HL-60/S4 treated with retinoic acid at 250 ng/mL for 4 days and 3 days (cell line): ENCODE data around the gene ZFYVE19.

ENCODE experiments used
- in situ Hi-C: fragments of 300-500 bp; cut with MboI; formaldehyde crosslinking; loops from 2 replicates; pipeline ENCODE4 v1.7.0; 2022; ENCODE audit warnings: low sequenced_read_pairs

ZFYVE19 gene

GRCh38 chr15:40807028-40807887, at the start of gene ZFYVE19, which contains the start of gene DNAJC17:
TSS of gene ZFYVE19 (plus strand) at chr15:40807089. CDS start at chr15:40807590, 501 bp downstream.
TSS of gene DNAJC17 (minus strand) at chr15:40807473. CDS start at chr15:40807446, 27 bp downstream.
- in situ Hi-C loops, result no loop called here

- in situ Hi-C loops, result no loop called here
Observed at GRCh38 chr15:40759961-40760360, 46.9 kb upstream of the ZFYVE19 start.

- in situ Hi-C loops, result no loop called here
Observed at GRCh38 chr15:40762919-40763800, 43.7 kb upstream of the ZFYVE19 start.

GRCh38 chr15:40763801-40764628, 42.9 kb upstream of the ZFYVE19 start, which contains the start of gene GCHFR:
TSS of gene GCHFR (plus strand) at chr15:40764068. CDS start at chr15:40764181, 113 bp downstream.
- in situ Hi-C loops, result no loop called here

GRCh38 chr15:40764629-40765103, 42.2 kb upstream of the ZFYVE19 start:
- in situ Hi-C loops, result no loop called here

- in situ Hi-C loops, result no loop called here
Observed at GRCh38 chr15:40766194-40766815, 40.6 kb upstream of the ZFYVE19 start.

GRCh38 chr15:40766906-40767837, 39.7 kb upstream of the ZFYVE19 start:
- in situ Hi-C loops, result no loop called here

- in situ Hi-C loops, result no loop called here
Observed at GRCh38 chr15:40767838-40768500, 38.9 kb upstream of the ZFYVE19 start.

GRCh38 chr15:40768521-40769273, 38.2 kb upstream of the ZFYVE19 start:
- in situ Hi-C loops, result no loop called here

GRCh38 chr15:40769274-40770146, 37.4 kb upstream of the ZFYVE19 start, which contains the start of gene C15orf62:
TSS of gene C15orf62 (plus strand) at chr15:40769980. CDS start at chr15:40770496, 516 bp downstream.
- in situ Hi-C loops, result no loop called here

- in situ Hi-C loops, result no loop called here
Observed at GRCh38 chr15:40770147-40770721, 36.7 kb upstream of the ZFYVE19 start.

- in situ Hi-C loops, result no loop called here
Observed at GRCh38 chr15:40771242-40771641, 35.6 kb upstream of the ZFYVE19 start.

GRCh38 chr15:40772014-40772413, 34.9 kb upstream of the ZFYVE19 start:
- in situ Hi-C loops, result no loop called here

GRCh38 chr15:40773496-40773895, 33.4 kb upstream of the ZFYVE19 start:
- in situ Hi-C loops, result no loop called here

- in situ Hi-C loops, result no loop called here
Observed at GRCh38 chr15:40773902-40774301, 33.0 kb upstream of the ZFYVE19 start.

GRCh38 chr15:40775007-40775406, 31.9 kb upstream of the ZFYVE19 start:
- in situ Hi-C loops, result no loop called here
